Pancreas (tissue), 10 donors: ENCODE data around the gene DET1. TPM values are rescaled to one million over a fixed set of nuclear protein-coding genes. Genes with fewer than 3 reads are reported as not detected.
A peak's percentile ranks its signal among the peaks of the same experiment; 100 is the strongest.
"Not testable (repeated sequence)": the region's sequence is repeated elsewhere in the genome, so short reads cannot be mapped to it uniquely, and the experiment has no call there.

Experiments used
- ATAC-seq, 4 donors: fragments of 200-7000 bp; cut with Tn5 transposase; one replicate each; pipeline versions ENCODE4 v1.8.0 to v1.9.1; 2020; ENCODE audit warnings: mild to moderate bottlenecking in 4 of 4, moderate library complexity in 4 of 4
- DNase-seq, 6 donors: peaks; one replicate each; pipeline ENCODE4 v3.0.0-alpha.2; 2020
- FAIRE-seq: peaks from 2 replicates; lab custom pipeline; 2012; peaks lifted over from hg19 to GRCh38; lab: Jason Lieb, UNC
- H3K27ac ChIP-seq, 4 donors: fragments of 200-600 bp; sonication (generic); 1 replicate in 3 of 4; 2 replicates in 1 of 4; pipeline versions ENCODE4 v1.5.0 to v1.8.0; 2020
- H3K27me3 ChIP-seq, 4 donors: fragments of 200-600 bp; one replicate each; pipeline ENCODE4 v1.8.0; 2021
- H3K36me3 ChIP-seq, 3 donors: fragments of 200-600 bp; sonication (generic) in 1 of 3; one replicate each; pipeline versions ENCODE4 v1.5.0 to v1.8.0; 2020 to 2021
- H3K4me1 ChIP-seq, 3 donors: fragments of 200-600 bp; one replicate each; pipeline ENCODE4 v1.8.0; 2021
- H3K4me3 ChIP-seq, 4 donors: fragments of 200-600 bp; sonication (generic) in 2 of 4; one replicate each; pipeline versions ENCODE4 v1.5.0 to v1.8.0; 2020 to 2021
- H3K9me3 ChIP-seq, 4 donors: fragments of 200-600 bp; one replicate each; pipeline ENCODE4 v1.8.0; 2021
- WGBS, 2 donors: extraction: QIAGEN DNeasy Blood & Tissue Kit; methylation state at CpG; one replicate each; pipeline ENCODE4 v1.1.7; 2013; 5-methylcytosine and 5-hydroxymethylcytosine counted together
- intact Hi-C, 3 donors: fragments of 100-400 bp; cut with DNase I; formaldehyde crosslinking; loops; one replicate each; pipeline versions ENCODE4 v1.11.1 to v1.14.2; 2022
- polyA plus RNA-seq, 2 donors: library from polyadenylated mRNA; stranded (reverse); fragments of 200-250 nt; gene quantifications; one replicate each; pipeline ENCODE4 v1.2.3, GENCODE V29; 2013
- total RNA-seq, 6 donors: library from RNA; stranded (reverse); fragmentation: NEBNext Ultra II Directional in 4 of 6; extraction: Animal tissue kit (Norgen Biotek cat#: 25700) in 4 of 6; gene quantifications; one replicate each; pipeline versions ENCODE4 v1.2.1 to v1.2.4, GENCODE V29; 2021 to 2023
- TF ChIP-seq, protein P1 (sequence below), 4 donors: fragments of 200-600 bp; sonication (generic) in 3 of 4; IDR thresholded peaks; one replicate each; pipeline versions ENCODE4 v1.5.0 to v1.8.0; 2021; ENCODE audit warnings: antibody characterized with exemption in 4 of 4
- donor health status: healthy with polysubstance abuse.
- donor health status: DM: no; HTN: no; CAD: no; lungs with moderate emphysema.
- donor health status: DM: no; HTN: no; CAD: no.
- donor health status: control.
- donor health status: control.
- donor health status: Bipolar disorder and iron deficiency.
- donor health status: DM: yes; HTN: yes; CAD: no.
- donor health status: DM: no; HTN: no; CAD: no.
- donor health status: DM: no; HTN: no; CAD: no.
- donor health status: DM: yes; HTN: yes; CAD: no.

DET1 gene
- total and polyA plus RNA-seq, 8 donors, result 2.2 to 4.2 (median 3.0) TPM

DNA sequence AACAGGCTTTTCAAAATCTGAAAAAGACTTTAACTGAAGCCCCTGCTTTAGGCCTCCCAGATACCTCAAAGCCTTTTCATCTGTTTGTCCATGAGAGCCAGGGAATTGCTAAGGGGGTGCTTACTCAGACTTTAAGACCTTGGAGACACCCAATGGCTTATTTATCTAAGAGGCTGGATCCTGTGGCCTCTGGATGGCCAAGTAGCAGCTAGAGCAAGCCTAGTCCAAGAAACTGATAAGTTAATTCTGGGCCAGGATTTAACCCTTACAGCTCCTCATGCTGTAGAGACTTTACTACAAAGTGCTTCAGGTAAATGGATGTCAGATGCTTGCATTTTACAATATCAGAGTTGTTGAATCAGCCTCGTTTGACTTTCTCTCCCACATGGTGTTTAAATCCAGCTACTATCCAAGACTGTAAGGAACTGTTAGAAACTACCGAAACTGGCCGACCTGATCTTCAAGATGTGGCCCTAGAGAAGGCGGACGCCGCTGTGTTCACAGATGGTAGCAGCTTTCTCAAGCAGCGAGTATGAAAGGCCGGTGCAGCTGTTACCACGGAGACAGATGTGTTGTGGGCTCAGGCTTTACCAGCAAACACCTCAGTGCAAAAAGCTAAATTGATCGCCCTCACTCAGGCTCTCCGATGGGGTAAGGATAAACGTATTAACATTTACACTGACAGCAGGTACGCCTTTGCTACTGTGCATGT lies 3.3 kb downstream of the DET1 start:
- Histone ChIP-seq H3K4me3 (no peak overlapping the region), H3K27me3 (no peaks in the 10 kb centered on the region), H3K4me1 (no peaks in the 10 kb centered on the region), H3K36me3 (no peaks in the 10 kb centered on the region), H3K27ac (no peak overlapping the region), H3K9me3 (no peaks in the 10 kb centered on the region)
- no peak for ATAC-seq
- WGBS, 2 donors, result 78 to 87% methylated on average over 13 of the region's 13 CpGs
- intact Hi-C loops, result no loop called here
- no peak for DNase-seq
- TF ChIP-seq, protein P1, sequence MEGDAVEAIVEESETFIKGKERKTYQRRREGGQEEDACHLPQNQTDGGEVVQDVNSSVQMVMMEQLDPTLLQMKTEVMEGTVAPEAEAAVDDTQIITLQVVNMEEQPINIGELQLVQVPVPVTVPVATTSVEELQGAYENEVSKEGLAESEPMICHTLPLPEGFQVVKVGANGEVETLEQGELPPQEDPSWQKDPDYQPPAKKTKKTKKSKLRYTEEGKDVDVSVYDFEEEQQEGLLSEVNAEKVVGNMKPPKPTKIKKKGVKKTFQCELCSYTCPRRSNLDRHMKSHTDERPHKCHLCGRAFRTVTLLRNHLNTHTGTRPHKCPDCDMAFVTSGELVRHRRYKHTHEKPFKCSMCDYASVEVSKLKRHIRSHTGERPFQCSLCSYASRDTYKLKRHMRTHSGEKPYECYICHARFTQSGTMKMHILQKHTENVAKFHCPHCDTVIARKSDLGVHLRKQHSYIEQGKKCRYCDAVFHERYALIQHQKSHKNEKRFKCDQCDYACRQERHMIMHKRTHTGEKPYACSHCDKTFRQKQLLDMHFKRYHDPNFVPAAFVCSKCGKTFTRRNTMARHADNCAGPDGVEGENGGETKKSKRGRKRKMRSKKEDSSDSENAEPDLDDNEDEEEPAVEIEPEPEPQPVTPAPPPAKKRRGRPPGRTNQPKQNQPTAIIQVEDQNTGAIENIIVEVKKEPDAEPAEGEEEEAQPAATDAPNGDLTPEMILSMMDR (IDR thresholded peaks at IDR 0.05), result no peak
- no peak for FAIRE-seq

DNA sequence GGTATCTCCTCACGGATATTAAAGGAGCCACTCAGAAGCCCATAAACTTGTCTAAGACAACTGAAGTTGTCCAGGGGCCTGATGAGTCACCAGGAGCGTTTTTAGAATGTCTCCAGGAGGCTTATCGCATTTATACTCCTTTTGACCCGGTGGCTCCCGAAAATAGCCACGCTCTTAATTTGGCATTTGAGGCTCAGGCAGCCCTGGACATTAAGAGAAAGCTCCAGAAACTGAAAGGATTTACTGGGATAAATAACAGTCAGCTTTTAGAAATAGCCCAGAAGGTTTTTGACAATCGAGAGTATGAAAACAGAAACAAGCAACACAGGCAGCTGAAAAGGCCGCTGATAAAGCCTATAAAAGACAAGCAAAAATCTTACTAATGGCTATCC lies 4.1 kb downstream of the DET1 start:
- H3K4me3 ChIP-seq, result no peak overlapping the region
- FAIRE-seq (no peak), ATAC-seq (no peak), DNase-seq (no peak)
- 84 to 89% methylated on average over 8 of the region's 8 CpGs for WGBS, 2 donors
- no peak overlapping the region for H3K27ac ChIP-seq
- H3K9me3 ChIP-seq, result no peaks in the 10 kb centered on the region
- no peaks in the 10 kb centered on the region for H3K4me1 ChIP-seq
- TF ChIP-seq, protein P1 (IDR thresholded peaks at IDR 0.05), result no peak
- intact Hi-C loops, result no loop called here
- no peaks in the 10 kb centered on the region for H3K36me3 ChIP-seq
- H3K27me3 ChIP-seq, result no peaks in the 10 kb centered on the region

DNA sequence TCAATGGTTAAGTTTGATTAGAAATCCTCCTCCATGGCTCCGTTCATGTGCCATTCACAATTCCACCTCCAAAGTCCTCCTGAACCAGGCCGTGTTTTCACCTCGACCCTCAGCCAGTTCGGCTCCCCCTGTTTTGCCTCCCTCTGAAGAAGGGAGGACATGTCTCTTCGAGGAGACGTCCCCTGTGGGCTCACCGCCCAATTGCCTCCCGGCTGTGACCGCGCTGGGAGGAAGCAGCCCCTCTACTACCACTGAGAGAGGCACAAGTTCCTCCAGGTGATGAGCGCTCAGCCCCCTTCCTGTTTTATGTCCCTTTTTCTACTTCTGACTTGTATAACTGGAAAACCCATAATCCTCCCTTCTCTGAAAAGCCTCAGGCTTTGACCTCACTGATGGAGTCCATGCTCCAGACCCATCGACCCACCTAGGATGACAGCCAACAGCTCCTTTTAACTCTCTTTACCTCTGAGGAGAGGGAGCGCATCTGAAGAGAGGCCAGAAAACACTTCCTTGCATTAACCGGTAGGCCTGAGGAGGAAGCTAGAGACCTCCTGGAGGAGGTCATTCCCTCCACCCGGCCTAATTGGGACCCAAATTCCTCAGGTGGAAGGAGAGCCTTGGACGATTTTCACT lies 4.7 kb downstream of the DET1 start:
- H3K36me3 ChIP-seq, result no peaks in the 10 kb centered on the region
- no peak overlapping the region for H3K4me3 ChIP-seq
- no peak for ATAC-seq
- FAIRE-seq, result no peak
- WGBS, 2 donors, result 88 to 89% methylated on average over 16 of the region's 16 CpGs
- TF ChIP-seq, protein P1 (IDR thresholded peaks at IDR 0.05), result no peak
- peak in 1 of 6 donors; percentile 31 for DNase-seq
- H3K27me3 ChIP-seq, result no peaks in the 10 kb centered on the region
- H3K4me1 ChIP-seq, result no peaks in the 10 kb centered on the region
- intact Hi-C loops, result no loop called here
- no peak overlapping the region for H3K27ac ChIP-seq
- H3K9me3 ChIP-seq, result no peaks in the 10 kb centered on the region

DNA sequence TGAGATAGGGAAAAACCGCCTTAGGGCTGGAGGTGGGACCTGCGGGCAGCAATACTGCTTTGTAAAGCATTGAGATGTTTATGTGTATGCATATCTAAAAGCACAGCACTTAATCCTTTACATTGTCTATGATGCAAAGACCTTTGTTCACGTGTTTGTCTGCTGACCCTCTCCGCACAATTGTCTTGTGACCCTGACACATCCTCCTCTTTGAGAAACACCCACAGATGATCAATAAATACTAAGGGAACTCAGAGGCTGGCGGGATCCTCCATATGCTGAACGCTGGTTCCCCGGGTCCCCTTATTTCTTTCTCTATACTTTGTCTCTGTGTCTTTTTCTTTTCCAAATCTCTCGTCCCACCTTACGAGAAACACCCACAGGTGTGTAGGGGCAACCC lies 5.4 kb downstream of the DET1 start:
- ATAC-seq, H3K4me3 ChIP-seq, H3K27ac ChIP-seq, H3K4me1 ChIP-seq, H3K36me3 ChIP-seq, DNase-seq, H3K27me3 ChIP-seq, intact Hi-C loops, FAIRE-seq, H3K9me3 ChIP-seq: not testable (repeated sequence)
- 83 to 94% methylated on average over 5 to 7 of the region's 9 CpGs for WGBS, 2 donors

DNA sequence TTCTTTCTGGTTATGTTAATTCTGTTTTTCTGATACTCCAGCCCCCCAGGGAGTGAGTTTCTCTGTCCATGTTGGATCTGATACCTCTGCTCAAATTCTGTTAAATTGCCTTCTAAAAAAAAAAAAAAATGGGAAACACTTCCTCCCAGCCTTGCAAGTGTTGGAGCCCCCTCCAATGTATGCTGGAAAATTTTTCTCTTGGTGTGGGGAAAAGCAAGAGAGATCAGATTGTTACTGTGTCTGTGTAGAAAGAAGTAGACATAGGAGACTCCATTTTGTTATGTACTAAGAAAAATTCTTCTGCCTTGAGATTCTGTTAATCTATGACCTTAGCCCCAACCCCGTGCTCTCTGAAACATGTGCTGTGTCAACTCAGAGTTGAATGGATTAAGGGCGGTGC lies 6.1 kb downstream of the DET1 start:
- ATAC-seq, intact Hi-C loops, H3K4me1 ChIP-seq, FAIRE-seq, DNase-seq, H3K36me3 ChIP-seq, H3K27ac ChIP-seq, H3K9me3 ChIP-seq, H3K4me3 ChIP-seq, H3K27me3 ChIP-seq: not testable (repeated sequence)
- WGBS, 2 donors, result 46 to 47% methylated on average over 1 to 2 of the region's 2 CpGs

DNA sequence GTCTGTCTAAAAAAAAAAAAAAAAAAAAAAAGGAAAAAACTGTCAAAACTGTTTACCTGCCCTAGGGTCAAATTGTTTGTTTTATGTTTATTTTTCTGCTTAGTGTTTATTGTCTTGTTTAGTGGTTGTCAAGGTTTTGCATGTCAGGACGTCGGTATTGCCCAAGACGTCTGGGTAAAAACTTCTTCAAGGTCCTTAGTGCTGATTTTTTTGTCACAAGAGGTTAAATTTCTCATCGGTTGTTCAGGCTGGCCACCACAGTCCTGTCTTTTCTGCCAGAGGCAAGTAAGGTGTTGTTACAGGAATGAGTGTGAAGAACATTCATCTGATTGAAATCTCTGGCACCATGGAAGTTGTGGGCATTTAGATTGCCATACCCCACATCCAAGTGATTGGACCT lies 7.0 kb downstream of the DET1 start:
- no peak for FAIRE-seq
- Histone ChIP-seq H3K36me3 (no peaks in the 10 kb centered on the region), H3K4me1 (no peaks in the 10 kb centered on the region), H3K27me3 (no peaks in the 10 kb centered on the region), H3K4me3 (no peak overlapping the region), H3K27ac (no peak overlapping the region), H3K9me3 (no peaks in the 10 kb centered on the region)
- ATAC-seq, result no peak
- TF ChIP-seq, protein P1 (IDR thresholded peaks at IDR 0.05), result no peak
- 70 to 77% methylated on average over 4 of the region's 4 CpGs for WGBS, 2 donors
- intact Hi-C loops, result no loop called here
- no peak for DNase-seq
